PC-9 (cell line): ENCODE measurements around the gene LIN7C.

Experiments used
- EZH2 ChIP-seq: fragments of 200-600 bp; sonication (generic); IDR thresholded peaks from 2 replicates; pipeline ENCODE4 v1.8.0; 2017; ENCODE audit warnings: antibody characterized with exemption, low read depth
- TF ChIP-seq, protein P1 (sequence below): fragments of 200-600 bp; sonication (generic); conservative IDR thresholded peaks from 2 replicates; pipeline ENCODE4 v1.6.1; 2017; ENCODE audit warnings: mixed run types, antibody characterized with exemption, mild to moderate bottlenecking, moderate library complexity

DNA sequence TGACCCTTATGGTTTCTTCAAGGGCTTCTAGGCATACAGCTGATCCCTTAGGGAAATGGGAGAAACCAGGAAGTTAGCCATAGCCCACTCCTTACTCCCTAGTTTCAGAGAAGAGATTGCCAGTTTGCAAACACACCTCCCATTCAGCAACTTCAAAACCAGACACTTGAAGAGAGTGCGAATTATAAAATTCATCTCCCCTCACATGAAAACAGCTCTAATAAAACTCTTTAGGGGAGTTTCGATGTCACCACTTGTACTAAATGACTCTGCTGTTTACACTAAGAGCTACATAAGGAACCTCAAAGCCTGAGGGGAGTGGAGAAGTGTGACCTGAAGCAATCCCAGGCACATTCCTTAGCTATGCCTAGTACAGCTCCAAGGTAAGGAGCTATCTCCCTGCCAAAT is 42.3 kb downstream of the LIN7C start:
- no peak for TF ChIP-seq EZH2
- TF ChIP-seq, protein P1, sequence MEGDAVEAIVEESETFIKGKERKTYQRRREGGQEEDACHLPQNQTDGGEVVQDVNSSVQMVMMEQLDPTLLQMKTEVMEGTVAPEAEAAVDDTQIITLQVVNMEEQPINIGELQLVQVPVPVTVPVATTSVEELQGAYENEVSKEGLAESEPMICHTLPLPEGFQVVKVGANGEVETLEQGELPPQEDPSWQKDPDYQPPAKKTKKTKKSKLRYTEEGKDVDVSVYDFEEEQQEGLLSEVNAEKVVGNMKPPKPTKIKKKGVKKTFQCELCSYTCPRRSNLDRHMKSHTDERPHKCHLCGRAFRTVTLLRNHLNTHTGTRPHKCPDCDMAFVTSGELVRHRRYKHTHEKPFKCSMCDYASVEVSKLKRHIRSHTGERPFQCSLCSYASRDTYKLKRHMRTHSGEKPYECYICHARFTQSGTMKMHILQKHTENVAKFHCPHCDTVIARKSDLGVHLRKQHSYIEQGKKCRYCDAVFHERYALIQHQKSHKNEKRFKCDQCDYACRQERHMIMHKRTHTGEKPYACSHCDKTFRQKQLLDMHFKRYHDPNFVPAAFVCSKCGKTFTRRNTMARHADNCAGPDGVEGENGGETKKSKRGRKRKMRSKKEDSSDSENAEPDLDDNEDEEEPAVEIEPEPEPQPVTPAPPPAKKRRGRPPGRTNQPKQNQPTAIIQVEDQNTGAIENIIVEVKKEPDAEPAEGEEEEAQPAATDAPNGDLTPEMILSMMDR: no peak
